NCI-H2227 (cell line): Measurements from ENCODE around the gene FBXL17.

Experiments
- DNase-seq: peaks from one replicate; lab custom pipeline; 2025; ENCODE audit not compliant: unreplicated experiment; lab: John Stamatoyannopoulos, UW

FBXL17 gene

GRCh38 chr5:107926121-107926520 is 455.8 kb downstream of the FBXL17 start:
- DNase-seq = no peak

GRCh38 chr5:107925200-107925599 is 456.7 kb downstream of the FBXL17 start:
- no peak for DNase-seq

GRCh38 chr5:107919969-107920368 is 461.9 kb downstream of the FBXL17 start:
- no peak for DNase-seq

GRCh38 chr5:107919361-107919760 is 462.5 kb downstream of the FBXL17 start:
- no peak for DNase-seq

GRCh38 chr5:107917983-107918382 is 463.9 kb downstream of the FBXL17 start:
- DNase-seq = no peak

GRCh38 chr5:107916731-107917725 is 464.9 kb downstream of the FBXL17 start:
- DNase-seq = no peak

GRCh38 chr5:107915176-107915812 is 466.6 kb downstream of the FBXL17 start:
- DNase-seq = no peak

GRCh38 chr5:107913494-107913893 is 468.4 kb downstream of the FBXL17 start:
- DNase-seq = no peak

- DNase-seq = no peak
Measured at GRCh38 chr5:107900721-107901120, 481.2 kb downstream of the FBXL17 start.

GRCh38 chr5:107894361-107894760 is 487.5 kb downstream of the FBXL17 start:
- no peak for DNase-seq

- DNase-seq = no peak
Measured at GRCh38 chr5:107893642-107894041, 488.3 kb downstream of the FBXL17 start.

- DNase-seq = no peak
Measured at GRCh38 chr5:107889387-107889786, 492.5 kb downstream of the FBXL17 start.

GRCh38 chr5:107888541-107888940 is 493.4 kb downstream of the FBXL17 start:
- DNase-seq = no peak

GRCh38 chr5:107887166-107887943 is 494.5 kb downstream of the FBXL17 start:
- DNase-seq = no peak

- no peak for DNase-seq
Measured at GRCh38 chr5:107885601-107886000, 496.3 kb downstream of the FBXL17 start.

GRCh38 chr5:107884871-107885270 is 497.0 kb downstream of the FBXL17 start:
- no peak for DNase-seq

GRCh38 chr5:107878661-107879060 is 503.2 kb downstream of the FBXL17 start:
- no peak for DNase-seq

- no peak for DNase-seq
Measured at GRCh38 chr5:107876906-107877305, 505.0 kb downstream of the FBXL17 start.

- DNase-seq = no peak
Measured at GRCh38 chr5:107876261-107876660, 505.6 kb downstream of the FBXL17 start.

GRCh38 chr5:107875833-107876232 is 506.1 kb downstream of the FBXL17 start:
- DNase-seq = no peak

GRCh38 chr5:107874795-107875194 is 507.1 kb downstream of the FBXL17 start:
- DNase-seq = no peak
